HEK293 (cell line): ENCODE data around the gene ANKRD6.

ENCODE experiments used
- CTCF ChIA-PET: fragments of 350-600 bp; formaldehyde crosslinking; extraction: SDS; loops from one replicate; lab custom pipeline; 2021; ENCODE audit warnings: antibody characterized with exemption; lab: Yijun Ruan, JAX
- POLR2A ChIA-PET: fragments of 300-600 bp; formaldehyde crosslinking; extraction: SDS; loops from one replicate; lab custom pipeline; 2020; ENCODE audit warnings: antibody characterized with exemption, inconsistent platforms; lab: Yijun Ruan, JAX
- H3K27ac ChIP-seq: fragments of 200-500 bp; sonication (Bioruptor generic); 2 replicates; pipeline ENCODE4 v1.5.1; 2014; ENCODE audit warnings: low read depth, low read length, control low read depth, inconsistent platforms; ENCODE audit errors: extremely low read depth
- H3K36me3 ChIP-seq, 2 experiments: fragments of 200-500 bp in 1 of 2; sonication (Bioruptor generic) in 1 of 2; 1 replicate in 1 of 2; 2 replicates in 1 of 2; pipeline ENCODE4 v1.5.1; 2014 to 2017; ENCODE audit warnings: inconsistent platforms in 2 of 2, low read length in 2 of 2; ENCODE audit not compliant: control insufficient read depth in 2 of 2, insufficient read depth in 1 of 2
- H3K4me1 ChIP-seq: fragments of 200-500 bp; sonication (Bioruptor generic); 2 replicates; pipeline ENCODE4 v1.5.1; 2014; ENCODE audit warnings: mild to moderate bottlenecking, low read length, inconsistent platforms; ENCODE audit not compliant: control insufficient read depth, insufficient read depth
- H3K4me3 ChIP-seq: 2 replicates; pipeline ENCODE4 v1.5.1; 2011; ENCODE audit warnings: low read depth, mild to moderate bottlenecking, control low read depth, low read length, moderate library complexity
- H3K9me3 ChIP-seq: fragments of 200-500 bp; sonication (Bioruptor generic); 2 replicates; pipeline ENCODE4 v1.5.1; 2014; ENCODE audit warnings: low read depth, low read length, inconsistent platforms; ENCODE audit not compliant: control insufficient read depth, insufficient read depth
- ATF2 ChIP-seq: fragments of 450-650 bp; formaldehyde crosslinking; IDR thresholded peaks from 2 replicates; pipeline ENCODE4 v1.5.1; 2016; ENCODE audit warnings: missing biosample characterization, missing genetic modification characterization, low read depth
- KLF1 ChIP-seq: fragments of 450-650 bp; formaldehyde crosslinking; IDR thresholded peaks from 2 replicates; pipeline ENCODE4 v1.5.1; 2016; ENCODE audit warnings: missing biosample characterization, missing genetic modification characterization
- KLF10 ChIP-seq: fragments of 450-650 bp; IDR thresholded peaks from 2 replicates; pipeline ENCODE4 v1.5.1; 2018; ENCODE audit warnings: missing biosample characterization, mild to moderate bottlenecking, missing genetic modification characterization
- REST ChIP-seq: fragments of 450-650 bp; formaldehyde crosslinking; IDR thresholded peaks from 2 replicates; pipeline ENCODE4 v1.5.1; 2016; ENCODE audit warnings: missing biosample characterization, missing genetic modification characterization
- SETDB1 ChIP-seq: IDR thresholded peaks from one replicate; pipeline ENCODE4 v1.6.1; 2017; ENCODE audit warnings: mild to moderate bottlenecking, low read length, moderate library complexity, mixed read lengths; ENCODE audit not compliant: insufficient read length
- ZFP69B ChIP-seq: fragments of 450-650 bp; formaldehyde crosslinking; IDR thresholded peaks from 2 replicates; pipeline ENCODE4 v1.5.1; 2016; ENCODE audit warnings: missing biosample characterization, missing genetic modification characterization
- ZNF146 ChIP-seq: fragments of 450-650 bp; formaldehyde crosslinking; IDR thresholded peaks from 2 replicates; pipeline ENCODE4 v1.5.1; 2016; ENCODE audit warnings: missing biosample characterization, missing genetic modification characterization
- ZNF24 ChIP-seq: fragments of 450-650 bp; formaldehyde crosslinking; IDR thresholded peaks from 2 replicates; pipeline ENCODE4 v1.5.1; 2016; ENCODE audit warnings: missing biosample characterization, missing genetic modification characterization
- ZNF280D ChIP-seq: fragments of 450-650 bp; formaldehyde crosslinking; IDR thresholded peaks from 2 replicates; pipeline ENCODE4 v1.5.1; 2016; ENCODE audit warnings: missing biosample characterization, missing genetic modification characterization
- ZNF398 ChIP-seq: fragments of 450-650 bp; formaldehyde crosslinking; IDR thresholded peaks from 2 replicates; pipeline ENCODE4 v1.5.1; 2017; ENCODE audit warnings: missing biosample characterization, missing genetic modification characterization
- ZNF416 ChIP-seq: fragments of 450-650 bp; formaldehyde crosslinking; IDR thresholded peaks from 2 replicates; pipeline ENCODE4 v1.5.1; 2016; ENCODE audit warnings: missing biosample characterization, missing genetic modification characterization
- ZNF555 ChIP-seq: fragments of 450-650 bp; formaldehyde crosslinking; conservative IDR thresholded peaks from 2 replicates; pipeline ENCODE4 v1.5.1; 2017; ENCODE audit warnings: missing biosample characterization, mild to moderate bottlenecking, missing genetic modification characterization, inconsistent platforms
- ZNF664 ChIP-seq: fragments of 450-650 bp; formaldehyde crosslinking; IDR thresholded peaks from 2 replicates; pipeline ENCODE4 v1.5.1; 2016; ENCODE audit warnings: missing biosample characterization, missing genetic modification characterization
- ZSCAN18 ChIP-seq: fragments of 450-650 bp; formaldehyde crosslinking; IDR thresholded peaks from 2 replicates; pipeline ENCODE4 v1.5.1; 2016; ENCODE audit warnings: missing biosample characterization, missing genetic modification characterization
- ZSCAN4 ChIP-seq: fragments of 450-650 bp; formaldehyde crosslinking; IDR thresholded peaks from 2 replicates; pipeline ENCODE4 v1.5.1; 2017; ENCODE audit warnings: missing biosample characterization, missing genetic modification characterization

Gene ANKRD6

GRCh38 chr6:89454300-89454699 is 21.3 kb downstream of the ANKRD6 start:
- CTCF ChIA-PET = no interaction called here
- Histone ChIP-seq H3K4me3 (no peak overlapping the region), H3K9me3 (no peaks in the 10 kb centered on the region), H3K36me3 (no peaks in the 10 kb centered on the region), H3K27ac (no peak overlapping the region), H3K4me1 (peaks cover 16% of the 10 kb centered on the region)
- POLR2A ChIA-PET = no interaction called here
- TF ChIP-seq ATF2 (tag by site-specific recombination) = 0 out of 2 replicates have a peak, but pooled peaks have one; percentile 9
- TF ChIP-seq ZNF555 = no peak

GRCh38 chr6:89458704-89459103 is 25.8 kb downstream of the ANKRD6 start:
- POLR2A ChIA-PET = interaction anchor here (0.6 kb wide), 1 partner anchor 14 kb away, joined by 3 read pairs; no protein-coding TSS in a partner anchor
- H3K27ac ChIP-seq = no peak overlapping the region
- H3K4me3 ChIP-seq = no peak overlapping the region
- CTCF ChIA-PET = interaction anchor here (0.6 to 1.4 kb wide), 3 partner anchors 9 to 87 kb away, joined by 3 to 8 read pairs (median 3); no protein-coding TSS in a partner anchor
- H3K9me3 ChIP-seq = no peaks in the 10 kb centered on the region
- H3K4me1 ChIP-seq = no peaks in the 10 kb centered on the region
- no peaks in the 10 kb centered on the region for H3K36me3 ChIP-seq
- TF ChIP-seq ZNF664 (no peak), KLF1 (tag by site-specific recombination) (0 out of 2 replicates have a peak, but pooled peaks have one; percentile 24), REST (tag by site-specific recombination) (peak; percentile 94)

GRCh38 chr6:89459501-89459900 is 26.5 kb downstream of the ANKRD6 start:
- CTCF ChIA-PET = interaction anchor here (0.7 to 1.4 kb wide), 3 partner anchors 10 to 1302 kb away, joined by 3 to 8 read pairs (median 3); no protein-coding TSS in a partner anchor
- H3K27ac ChIP-seq = no peak overlapping the region

More at GRCh38 chr6:89459501-89459900, 26.5 kb downstream of the ANKRD6 start:
- no peaks in the 10 kb centered on the region for H3K36me3 ChIP-seq
- TF ChIP-seq ATF2 (tag by site-specific recombination) = no peak
- no peak for TF ChIP-seq ZSCAN18
- no peak for TF ChIP-seq ZNF398 (tag by site-specific recombination)
- no peak for TF ChIP-seq ZNF416
- TF ChIP-seq ZSCAN4 (tag by site-specific recombination) = no peak
- TF ChIP-seq ZFP69B = no peak
- no peak for TF ChIP-seq KLF10 (tag by site-specific recombination)
- TF ChIP-seq ZNF280D = no peak
- TF ChIP-seq ZNF146 = no peak
- TF ChIP-seq ZNF24 (tag by site-specific recombination) = no peak
- no peak for TF ChIP-seq KLF1 (tag by site-specific recombination)
- no peak for TF ChIP-seq SETDB1
- H3K4me1 ChIP-seq = no peaks in the 10 kb centered on the region
- POLR2A ChIA-PET = interaction anchor here (0.6 kb wide), 1 partner anchor 15 kb away, joined by 3 read pairs; no protein-coding TSS in a partner anchor
- no peak overlapping the region for H3K4me3 ChIP-seq
- no peaks in the 10 kb centered on the region for H3K9me3 ChIP-seq
